T-helper 2 cell (primary cell): ENCODE measurements around the gene HIP1.
"Not testable (repeated sequence)": the region's sequence is repeated elsewhere in the genome, so short reads cannot be mapped to it uniquely, and the experiment has no call there.

Experiments
- DNase-seq, 5 experiments: peaks; one replicate each; pipeline versions ENCODE4 v3.0.0 to v3.0.0-alpha.2; 2012 to 2022

HIP1 gene

GRCh38 chr7:75738975-75739795, 444 bp upstream of the HIP1 start:
- DNase-seq: peak; percentile 99 to 100 (median 99)

GRCh38 chr7:75737856-75738603, 711 bp downstream of the HIP1 start:
- DNase-seq: peak in 1 of 5 experiments; percentile 4

GRCh38 chr7:75735581-75736350, 3.0 kb downstream of the HIP1 start:
- DNase-seq: no peak

GRCh38 chr7:75734586-75735458, 3.9 kb downstream of the HIP1 start:
- no peak for DNase-seq

- no peak for DNase-seq
Observed at GRCh38 chr7:75732764-75733630, 5.7 kb downstream of the HIP1 start.

GRCh38 chr7:75732016-75732521, 6.7 kb downstream of the HIP1 start:
- DNase-seq: no peak

GRCh38 chr7:75729851-75730274, 8.9 kb downstream of the HIP1 start:
- DNase-seq: peak in 1 of 5 experiments; percentile 21

- peak in 3 of 5 experiments; percentile 14 to 93 (median 89) for DNase-seq
Observed at GRCh38 chr7:75727881-75728593, 10.7 kb downstream of the HIP1 start.

- DNase-seq: not testable (repeated sequence)
Observed at GRCh38 chr7:75727351-75727750, 11.4 kb downstream of the HIP1 start.

- no peak for DNase-seq
Observed at GRCh38 chr7:75725306-75725705, 13.4 kb downstream of the HIP1 start.

GRCh38 chr7:75723444-75723843, 15.3 kb downstream of the HIP1 start:
- DNase-seq: no peak

GRCh38 chr7:75722373-75722772, 16.4 kb downstream of the HIP1 start:
- no peak for DNase-seq

- not testable (repeated sequence) for DNase-seq
Observed at GRCh38 chr7:75721922-75722321, 16.8 kb downstream of the HIP1 start.

- DNase-seq: no peak
Observed at GRCh38 chr7:75721426-75721825, 17.3 kb downstream of the HIP1 start.

- DNase-seq: no peak
Observed at GRCh38 chr7:75719626-75720025, 19.1 kb downstream of the HIP1 start.

GRCh38 chr7:75718390-75719031, 20.2 kb downstream of the HIP1 start:
- DNase-seq: no peak

- DNase-seq: not testable (repeated sequence)
Observed at GRCh38 chr7:75717746-75718145, 21.0 kb downstream of the HIP1 start.

- DNase-seq: no peak
Observed at GRCh38 chr7:75716992-75717626, 21.6 kb downstream of the HIP1 start.

- no peak for DNase-seq
Observed at GRCh38 chr7:75715864-75716263, 22.9 kb downstream of the HIP1 start.
